HepG2 (cell line): ENCODE results near the gene MAGI1. TPM values are rescaled to one million over a fixed set of nuclear protein-coding genes. Genes with fewer than 3 reads are reported as not detected.

Experiments used
- ARNT2 ChIP-seq: sonication (generic); formaldehyde crosslinking; IDR thresholded peaks from 2 replicates; pipeline ENCODE4 v1.8.0; 2022; ENCODE audit warnings: mild to moderate bottlenecking, low read depth, missing genetic modification reagents, moderate library complexity
- ARNTL ChIP-seq: sonication (generic); formaldehyde crosslinking; IDR thresholded peaks from 2 replicates; pipeline ENCODE4 v1.4.0; 2020; ENCODE audit warnings: mild to moderate bottlenecking, missing genetic modification reagents
- BHLHE40 ChIP-seq: IDR thresholded peaks from 2 replicates; pipeline ENCODE4 v1.6.1; 2011; ENCODE audit warnings: low read length, improper control_type of control experiment
- CREB1 ChIP-seq, 2 experiments: fragments of 450-650 bp in 1 of 2; IDR thresholded peaks; 2 replicates each; pipeline ENCODE4 v1.6.1; 2016 to 2017; ENCODE audit warnings: control low read depth in 1 of 2, mild to moderate bottlenecking in 1 of 2, missing compliant biosample characterization in 1 of 2, missing genetic modification characterization in 1 of 2
- EHMT2 ChIP-seq: fragments of 200-600 bp; sonication (generic); IDR thresholded peaks from 2 replicates; pipeline ENCODE4 v1.7.0; 2017; ENCODE audit warnings: antibody characterized with exemption, low read depth, low read length, borderline replicate concordance
- KDM1A ChIP-seq: IDR thresholded peaks from 2 replicates; pipeline ENCODE4 v1.6.1; 2016; ENCODE audit warnings: missing compliant biosample characterization
- LCORL ChIP-seq, 2 experiments: fragments of 450-650 bp in 1 of 2; sonication (generic) in 1 of 2; formaldehyde crosslinking in 1 of 2; IDR thresholded peaks; 2 replicates each; pipeline versions ENCODE4 v1.5.0 to v1.6.1; 2017 to 2020; ENCODE audit warnings: antibody characterized with exemption in 1 of 2, missing genetic modification reagents in 1 of 2
- MED1 ChIP-seq: sonication (generic); formaldehyde crosslinking; IDR thresholded peaks from 2 replicates; pipeline ENCODE4 v1.4.0; 2020; ENCODE audit warnings: missing genetic modification reagents
- PCBP2 ChIP-seq: fragments of 200-400 bp; formaldehyde crosslinking; optimal IDR thresholded peaks from 2 replicates; pipeline ENCODE3; 2018; ENCODE audit warnings: low read length, low read depth; ENCODE audit not compliant: poor library complexity, severe bottlenecking
- PRDM15 ChIP-seq: sonication (generic); formaldehyde crosslinking; IDR thresholded peaks from 2 replicates; pipeline ENCODE4 v1.4.0; 2020; ENCODE audit warnings: missing genetic modification reagents
- SAP130 ChIP-seq: IDR thresholded peaks from 2 replicates; pipeline ENCODE4 v1.6.1; 2016; ENCODE audit warnings: low read depth
- SOX13 ChIP-seq, 3 experiments: fragments of 450-650 bp in 1 of 3; sonication (generic) in 1 of 3; formaldehyde crosslinking in 1 of 3; IDR thresholded peaks in 2 of 3; conservative IDR thresholded peaks in 1 of 3; 2 replicates each; pipeline versions ENCODE4 v1.5.0 to v1.6.1; 2016 to 2020; ENCODE audit warnings: antibody characterized with exemption in 1 of 3, mild to moderate bottlenecking in 1 of 3, missing compliant biosample characterization in 1 of 3, missing genetic modification reagents in 1 of 3, moderate library complexity in 1 of 3
- SRSF4 ChIP-seq: fragments of 200-400 bp; formaldehyde crosslinking; IDR thresholded peaks from one replicate; pipeline ENCODE4 v1.6.1; 2018; ENCODE audit warnings: mild to moderate bottlenecking, low read depth, low read length, moderate library complexity; ENCODE audit not compliant: poor library complexity, severe bottlenecking
- STAG1 ChIP-seq: sonication (generic); formaldehyde crosslinking; IDR thresholded peaks from 2 replicates; pipeline ENCODE4 v1.4.0; 2020; ENCODE audit warnings: missing genetic modification reagents
- ZFP36 ChIP-seq: fragments of 150-350 bp; IDR thresholded peaks from 2 replicates; pipeline ENCODE4 v1.6.1; 2018; ENCODE audit warnings: borderline replicate concordance, low read length, low read depth; ENCODE audit not compliant: partially characterized antibody
- ZKSCAN5 ChIP-seq: sonication (generic); formaldehyde crosslinking; IDR thresholded peaks from 2 replicates; pipeline ENCODE4 v1.5.1; 2020; ENCODE audit warnings: mild to moderate bottlenecking, missing genetic modification reagents
- ZNF251 ChIP-seq: sonication (generic); formaldehyde crosslinking; IDR thresholded peaks from 2 replicates; pipeline ENCODE4 v1.9.0; 2021; ENCODE audit warnings: mild to moderate bottlenecking, missing genetic modification reagents
- ZNF276 ChIP-seq: sonication (generic); formaldehyde crosslinking; IDR thresholded peaks from 2 replicates; pipeline ENCODE4 v1.4.0; 2020; ENCODE audit warnings: mild to moderate bottlenecking, low read depth, missing genetic modification reagents
- ZNF354B ChIP-seq: sonication (generic); formaldehyde crosslinking; IDR thresholded peaks from 2 replicates; pipeline ENCODE4 v1.8.0; 2022; ENCODE audit warnings: mild to moderate bottlenecking, missing genetic modification reagents
- ZNF775 ChIP-seq: sonication (generic); formaldehyde crosslinking; IDR thresholded peaks from 2 replicates; pipeline ENCODE4 v1.4.0; 2020; ENCODE audit warnings: missing genetic modification reagents, mild to moderate bottlenecking, moderate library complexity, borderline replicate concordance
- ZSCAN25 ChIP-seq: sonication (generic); formaldehyde crosslinking; IDR thresholded peaks from 2 replicates; pipeline ENCODE4 v1.8.0; 2022; ENCODE audit warnings: mild to moderate bottlenecking, missing genetic modification reagents
- polyA plus RNA-seq, 8 experiments: library from polyadenylated mRNA; depleted of rRNA in 3 of 8; stranded (reverse) in 7 of 8; unstranded in 1 of 8; fragments of >200 nt; fragmentation: Illumina TruSeq in 4 of 8; extraction: Trizol in 4 of 8; gene quantifications; 2 replicates each; pipeline versions ENCODE4 v1.2.1 to v1.2.3, GENCODE V29; 2011 to 2016; ENCODE audit warnings: low read depth in 4 of 8, missing spikeins in 1 of 8, mixed read lengths in 1 of 8; ENCODE audit not compliant: insufficient read depth in 1 of 8
- total RNA-seq, 5 experiments: library from RNA; depleted of rRNA; stranded (reverse); fragments of >200 nt; fragmentation: Illumina TruSeq; extraction: Trizol; gene quantifications; 2 replicates each; pipeline ENCODE4 v1.2.3, GENCODE V29; 2016; ENCODE audit warnings: low read depth in 1 of 5
- TF ChIP-seq, protein P1 (sequence below): sonication (generic); formaldehyde crosslinking; IDR thresholded peaks from 2 replicates; pipeline ENCODE4 v1.4.0; 2020; ENCODE audit warnings: mild to moderate bottlenecking, missing genetic modification reagents
- TF ChIP-seq, protein P2 (sequence below): sonication (generic); formaldehyde crosslinking; IDR thresholded peaks from 2 replicates; pipeline ENCODE4 v1.9.0; 2021; ENCODE audit warnings: missing genetic modification reagents, borderline replicate concordance

The MAGI1 gene
- total and polyA plus RNA-seq, 2 of the 13 experiments (the other 11 are each of a cell fraction or from before 2014, with no cell fraction given): 22.2 to 26.0 TPM

GRCh38 chr3:66038384-66038725 lies 363 bp downstream of the MAGI1 start (continued):
- peak; percentile 52; the same call in 1 of the 2 replicates for TF ChIP-seq PRDM15 (CRISPR knock-in tag)
- no peak for TF ChIP-seq EHMT2
- no peak for TF ChIP-seq KDM1A (CRISPR knock-in tag)
- no peak for TF ChIP-seq ZNF775
- no peak for TF ChIP-seq STAG1 (CRISPR knock-in tag)
- TF ChIP-seq SAP130 (CRISPR knock-in tag): peak; percentile 75
- no peak for TF ChIP-seq LCORL (IDR thresholded peaks at IDR 0.05)
- 0 out of 2 replicates have a peak, but pooled peaks have one; percentile 3 for TF ChIP-seq LCORL (CRISPR knock-in tag; IDR thresholded peaks at IDR 0.05)
- peak; percentile 57; the same call in 1 of the 2 replicates for TF ChIP-seq BHLHE40
- no peak for TF ChIP-seq ZNF251 (CRISPR knock-in tag)
- TF ChIP-seq ZFP36: no peak
- no peak for TF ChIP-seq ZNF354B (CRISPR knock-in tag)
- no peak; the same call in 1 of the 2 replicates for TF ChIP-seq ARNTL (CRISPR knock-in tag)
- no peak for TF ChIP-seq ZSCAN25
- no peak; the same call in 1 of the 2 replicates for TF ChIP-seq ZNF276
- TF ChIP-seq MED1 (CRISPR knock-in tag): peak; percentile 65
- TF ChIP-seq, protein P1, sequence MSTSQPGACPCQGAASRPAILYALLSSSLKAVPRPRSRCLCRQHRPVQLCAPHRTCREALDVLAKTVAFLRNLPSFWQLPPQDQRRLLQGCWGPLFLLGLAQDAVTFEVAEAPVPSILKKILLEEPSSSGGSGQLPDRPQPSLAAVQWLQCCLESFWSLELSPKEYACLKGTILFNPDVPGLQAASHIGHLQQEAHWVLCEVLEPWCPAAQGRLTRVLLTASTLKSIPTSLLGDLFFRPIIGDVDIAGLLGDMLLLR (CRISPR knock-in tag): no peak
- TF ChIP-seq, protein P2, sequence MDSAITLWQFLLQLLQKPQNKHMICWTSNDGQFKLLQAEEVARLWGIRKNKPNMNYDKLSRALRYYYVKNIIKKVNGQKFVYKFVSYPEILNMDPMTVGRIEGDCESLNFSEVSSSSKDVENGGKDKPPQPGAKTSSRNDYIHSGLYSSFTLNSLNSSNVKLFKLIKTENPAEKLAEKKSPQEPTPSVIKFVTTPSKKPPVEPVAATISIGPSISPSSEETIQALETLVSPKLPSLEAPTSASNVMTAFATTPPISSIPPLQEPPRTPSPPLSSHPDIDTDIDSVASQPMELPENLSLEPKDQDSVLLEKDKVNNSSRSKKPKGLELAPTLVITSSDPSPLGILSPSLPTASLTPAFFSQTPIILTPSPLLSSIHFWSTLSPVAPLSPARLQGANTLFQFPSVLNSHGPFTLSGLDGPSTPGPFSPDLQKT (CRISPR knock-in tag): no peak
- no peak for TF ChIP-seq PCBP2
- TF ChIP-seq SRSF4: no peak
- no peak for TF ChIP-seq CREB1 (IDR thresholded peaks at IDR 0.05)
- TF ChIP-seq CREB1 (CRISPR knock-in tag; IDR thresholded peaks at IDR 0.05): no peak
- no peak for TF ChIP-seq ZKSCAN5 (CRISPR knock-in tag)
- TF ChIP-seq ARNT2: 0 out of 2 replicates have a peak, but pooled peaks have one; percentile 40
- no peak for TF ChIP-seq SOX13 (IDR thresholded peaks at IDR 0.05)
- peak in 1 of 2 experiments; percentile 73; a peak in 1 of 4 replicates for TF ChIP-seq SOX13 (CRISPR knock-in tag; conservative IDR thresholded peaks at IDR 0.05 in 1 of 2, IDR thresholded peaks at IDR 0.05 in 1 of 2)
